HG03060 (cell line): ENCODE results near the gene UBE2E1.

Source experiments
- ATAC-seq: cut with Tn5 transposase; IDR thresholded peaks from one replicate; pipeline ENCODE4 v1.9.1; 2021; ENCODE audit warnings: low read depth, moderate number of reproducible peaks; ENCODE audit not compliant: unreplicated experiment

The UBE2E1 gene

GRCh38 chr3:23793528-23794134, 12.1 kb upstream of the UBE2E1 start:
- no peak for ATAC-seq

DNA sequence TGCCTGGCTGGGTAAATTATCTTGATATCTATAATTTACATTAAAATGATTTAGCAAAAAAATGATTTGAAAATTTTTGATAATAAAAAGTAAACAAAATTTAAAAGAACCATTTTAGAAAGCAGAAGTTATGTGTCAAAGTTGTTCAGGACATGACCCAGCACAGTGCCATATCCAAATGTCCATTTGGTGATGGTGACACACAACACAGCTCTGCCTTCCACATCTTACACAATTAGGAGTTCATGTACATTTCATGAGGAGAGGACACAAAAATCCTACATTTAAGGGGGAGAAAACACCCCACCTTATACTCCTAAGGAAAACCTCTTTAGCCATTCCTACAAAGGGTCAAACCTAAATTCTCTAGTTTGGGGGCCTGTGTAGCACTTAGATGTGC, 10.7 kb upstream of the UBE2E1 start:
- ATAC-seq, result no peak

DNA sequence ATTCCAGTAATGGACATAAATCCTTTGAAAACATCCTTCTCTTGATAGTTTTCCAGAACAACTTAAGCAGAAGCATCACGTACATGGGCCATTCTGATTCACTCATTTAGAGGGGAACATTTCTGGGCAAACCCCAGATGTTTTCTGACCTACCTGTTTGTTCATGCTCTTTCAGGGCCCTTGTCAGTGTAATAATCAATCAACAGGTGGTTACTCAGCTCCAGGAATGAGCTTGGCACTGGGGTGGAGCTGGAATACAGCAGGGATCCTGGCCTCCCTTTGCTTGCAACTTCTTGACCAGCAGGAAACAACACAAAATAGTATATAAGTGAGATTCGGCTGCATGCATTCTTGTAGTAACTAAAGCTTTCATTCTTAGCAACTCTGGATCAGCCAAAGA, 9.2 kb upstream of the UBE2E1 start:
- ATAC-seq, result no peak

GRCh38 chr3:23797491-23797890, 8.3 kb upstream of the UBE2E1 start:
- ATAC-seq, result peak; percentile 52

DNA sequence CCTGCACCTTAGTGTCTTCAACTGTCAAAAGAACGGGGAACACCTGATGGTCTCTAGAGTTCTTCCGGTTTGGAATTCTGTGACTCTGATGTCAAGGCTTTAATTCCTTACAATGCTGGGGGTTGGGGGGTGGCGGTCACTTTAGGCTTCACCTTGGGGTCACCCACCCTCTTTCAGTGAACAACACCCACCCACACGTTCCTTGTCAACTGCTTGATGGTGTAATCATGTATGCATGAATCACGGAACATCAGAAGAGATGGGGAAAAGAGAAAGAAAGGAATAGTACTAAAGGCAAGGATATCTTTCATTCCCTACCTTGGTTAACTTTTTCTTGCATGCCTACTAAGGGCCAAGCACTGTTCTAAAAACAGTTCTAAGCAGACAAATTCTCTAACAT, 7.3 kb upstream of the UBE2E1 start:
- no peak for ATAC-seq

DNA sequence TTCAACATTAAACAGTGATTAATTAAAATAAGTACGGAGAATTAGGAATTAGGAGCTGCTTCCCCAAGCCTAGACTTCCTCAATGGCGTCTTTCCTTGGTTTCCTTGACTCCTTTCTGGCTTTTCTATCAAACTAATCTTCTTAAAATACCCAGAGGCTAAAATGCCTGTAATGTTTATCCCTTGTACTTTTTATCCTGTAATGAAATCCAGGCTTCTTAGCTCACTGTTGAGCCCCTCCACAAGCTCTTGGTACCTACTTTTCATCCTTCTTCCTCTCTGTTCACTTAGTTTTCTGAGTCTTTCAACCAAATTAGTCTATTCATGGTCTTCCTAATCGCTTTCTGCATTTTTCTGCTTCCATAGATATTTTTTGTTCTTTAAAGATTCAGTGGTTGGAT, 6.9 kb upstream of the UBE2E1 start:
- ATAC-seq, result no peak

- ATAC-seq, result no peak
Measured at GRCh38 chr3:23800731-23801130, 5.0 kb upstream of the UBE2E1 start.

GRCh38 chr3:23804441-23805209, 1.1 kb upstream of the UBE2E1 start:
- no peak for ATAC-seq

- ATAC-seq, result no peak
Measured at GRCh38 chr3:23805210-23805632, 534 bp upstream of the UBE2E1 start.

DNA sequence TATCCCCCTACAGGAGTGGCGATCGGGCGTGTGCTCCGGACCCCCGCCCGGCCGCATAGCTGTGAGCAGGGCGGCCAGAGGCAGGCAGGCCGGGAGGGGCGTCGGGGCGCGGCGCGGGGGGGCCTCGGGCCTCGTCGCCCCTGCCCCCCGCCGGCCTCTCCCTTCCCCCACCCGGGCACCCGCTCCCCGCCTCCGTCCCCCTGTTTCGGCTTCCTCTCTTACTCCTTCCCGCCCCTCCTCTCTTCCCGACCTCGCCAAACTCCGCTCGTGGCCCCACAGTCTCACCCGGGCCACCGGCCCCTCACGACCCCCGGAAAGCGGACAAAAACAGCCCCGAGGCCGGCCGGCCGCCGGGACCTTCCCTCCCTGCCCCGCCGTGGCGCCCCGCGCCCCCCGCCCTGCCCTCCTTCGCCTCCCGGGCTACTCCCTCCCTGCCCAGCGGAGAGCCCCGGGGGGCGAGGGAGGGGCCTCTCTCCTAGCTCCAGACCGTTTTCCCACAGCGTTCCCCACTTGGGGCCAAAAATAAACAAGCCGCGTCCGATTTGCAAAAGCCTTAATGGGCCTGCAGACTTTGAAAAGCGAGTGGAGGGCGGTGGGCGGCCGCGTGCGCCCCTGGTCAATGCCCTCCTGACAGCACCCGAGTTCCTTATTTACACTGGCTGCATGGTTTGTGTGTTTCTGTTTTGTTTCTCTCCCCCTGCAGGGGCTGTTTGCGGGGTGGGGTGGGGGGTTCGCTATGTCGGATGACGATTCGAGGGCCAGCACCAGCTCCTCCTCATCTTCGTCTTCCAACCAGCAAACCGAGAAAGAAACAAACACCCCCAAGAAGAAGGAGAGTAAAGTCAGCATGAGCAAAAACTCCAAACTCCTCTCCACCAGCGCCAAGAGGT, 1.0 kb downstream of the UBE2E1 start:
- no peak for ATAC-seq

GRCh38 chr3:23807424-23808015, 1.8 kb downstream of the UBE2E1 start:
- ATAC-seq, result no peak

GRCh38 chr3:23808525-23808924, 2.8 kb downstream of the UBE2E1 start:
- ATAC-seq, result no peak

- no peak for ATAC-seq
Measured at GRCh38 chr3:23809294-23809693, 3.5 kb downstream of the UBE2E1 start.

DNA sequence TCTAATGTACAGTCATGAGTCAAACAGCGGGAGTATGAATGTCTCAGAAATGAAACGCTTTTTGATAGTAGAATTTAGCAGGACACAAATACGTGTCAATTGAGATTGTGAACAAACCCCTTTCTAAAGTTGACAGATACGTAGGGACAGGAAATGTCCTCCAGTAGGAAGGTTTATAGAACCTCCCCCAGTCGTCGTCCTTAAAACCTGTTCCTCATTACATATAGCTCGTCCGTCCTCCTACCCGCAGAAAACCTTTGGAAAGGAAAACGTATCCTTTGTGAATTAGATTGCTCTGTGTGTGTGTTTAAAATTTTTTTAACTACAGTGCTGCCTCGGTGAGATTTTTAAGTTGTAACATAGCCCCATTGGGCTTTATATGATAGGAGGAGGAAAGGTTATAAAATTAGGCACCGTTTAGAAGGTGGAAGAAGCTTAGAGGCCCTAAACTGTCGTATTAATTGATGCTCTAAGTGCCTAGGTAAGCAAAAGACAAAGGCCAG, 4.1 kb downstream of the UBE2E1 start:
- ATAC-seq, result no peak

DNA sequence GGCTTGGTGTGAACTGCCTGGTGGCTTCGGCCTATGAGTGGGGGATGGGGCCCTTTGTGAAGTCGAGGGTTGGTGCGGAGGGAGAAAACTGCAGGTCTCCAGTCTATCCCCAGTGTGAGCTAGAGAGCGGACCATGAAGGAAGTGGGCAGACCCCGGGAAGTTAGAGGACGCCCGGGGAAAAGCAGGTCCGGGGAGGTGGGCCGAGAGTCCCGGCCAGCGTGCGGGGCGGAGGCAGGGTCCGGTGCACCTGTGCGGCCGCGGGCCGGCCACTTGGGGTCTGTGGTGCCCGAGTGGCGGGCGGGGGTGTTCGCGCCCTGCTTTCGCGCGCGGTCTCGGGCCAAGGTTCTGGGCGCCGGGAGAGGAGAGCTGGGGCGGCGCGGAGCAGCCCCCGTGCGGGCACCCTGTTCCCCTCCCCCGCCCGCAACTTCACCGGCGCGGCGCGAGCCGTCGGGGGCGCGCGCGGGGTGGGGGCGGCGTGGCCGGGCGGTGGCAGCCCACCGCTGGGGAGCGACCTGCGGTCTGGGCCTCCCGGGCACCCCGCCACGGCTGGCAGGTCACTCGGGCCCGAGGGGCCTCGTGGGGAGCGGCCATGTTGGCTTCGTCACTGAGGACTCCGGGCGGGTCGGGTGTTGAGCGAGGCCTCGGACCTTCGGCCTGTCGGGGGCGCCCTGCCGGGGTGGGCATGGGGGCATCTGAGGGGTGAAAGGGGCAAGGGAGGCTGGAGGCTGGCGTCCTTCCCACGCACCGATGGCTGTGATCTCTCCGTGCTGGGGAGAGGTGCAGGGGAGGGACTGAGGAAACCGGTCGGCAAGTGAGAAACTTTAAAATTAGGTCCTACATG, 4.8 kb downstream of the UBE2E1 start:
- ATAC-seq, result no peak

DNA sequence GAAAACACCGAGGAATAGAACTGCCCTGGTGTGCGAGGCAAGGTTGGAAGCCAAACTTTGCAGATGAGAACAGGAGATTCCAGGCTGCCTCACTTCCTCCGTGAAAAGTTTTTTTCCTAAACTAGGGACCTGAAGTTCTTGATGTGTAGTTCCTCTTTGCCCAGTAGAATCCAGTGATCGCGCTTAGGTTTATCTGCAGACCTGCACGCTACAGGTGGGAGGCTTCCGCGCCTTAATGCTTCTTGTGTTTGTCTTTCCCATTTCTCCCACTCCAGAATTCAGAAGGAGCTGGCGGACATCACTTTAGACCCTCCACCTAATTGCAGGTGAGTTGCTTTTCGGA, 5.4 kb downstream of the UBE2E1 start:
- ATAC-seq, result no peak

- ATAC-seq, result peak; percentile 49
Measured at GRCh38 chr3:23811919-23812318, 6.2 kb downstream of the UBE2E1 start.

DNA sequence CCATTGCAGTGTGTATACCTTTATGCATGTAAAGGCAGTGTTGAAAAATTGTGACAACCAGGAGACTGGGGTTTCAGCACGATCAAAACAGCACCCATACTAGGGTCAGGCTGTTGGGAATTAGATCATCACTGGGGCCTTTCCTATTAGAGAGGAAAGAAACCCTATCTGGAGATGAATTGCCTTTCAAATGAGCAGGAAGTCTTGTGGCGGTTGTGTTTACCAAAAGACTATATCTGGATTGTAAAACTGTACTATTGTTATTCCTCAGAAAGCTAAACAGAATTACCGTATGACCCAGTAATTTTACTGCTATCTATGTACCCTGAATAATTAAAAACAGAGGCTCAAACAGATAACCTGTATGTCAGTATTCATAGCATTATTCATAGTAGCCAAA, 10.1 kb downstream of the UBE2E1 start:
- ATAC-seq, result no peak

DNA sequence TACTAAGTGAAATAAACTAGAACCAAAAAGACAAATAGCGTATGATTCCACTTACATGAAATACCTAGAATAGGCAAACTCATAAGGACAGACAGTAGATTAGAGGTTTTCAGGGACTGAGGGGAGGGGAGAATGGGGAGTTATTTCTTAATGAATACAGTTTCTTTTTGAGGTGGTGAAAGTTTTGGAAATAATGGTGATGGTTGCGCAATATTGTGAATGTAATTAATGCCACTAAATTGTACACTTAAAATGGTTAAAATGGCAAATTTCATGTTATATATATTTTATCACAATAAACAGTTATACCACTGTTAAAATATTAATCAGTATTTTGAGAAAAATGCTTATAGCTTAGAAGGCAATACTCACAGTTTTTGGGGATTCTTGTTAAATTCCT, 11.0 kb downstream of the UBE2E1 start:
- ATAC-seq, result no peak
